NB4 (cell line): ENCODE data around the gene ANKRD11.

Experiments used
- DNase-seq: peaks from one replicate; pipeline ENCODE4 v3.0.0; 2010; ENCODE audit warnings: low read depth
- H3K4me3 ChIP-seq: one replicate; pipeline ENCODE4 v1.5.1; 2011; ENCODE audit warnings: mild to moderate bottlenecking, low read depth, low read length, moderate library complexity
- MYC ChIP-seq: IDR thresholded peaks from 2 replicates; pipeline ENCODE4 v1.6.1; 2011; ENCODE audit warnings: low read depth, low read length
- POLR2A ChIP-seq: IDR thresholded peaks from 2 replicates; pipeline ENCODE4 v1.6.1; 2011; ENCODE audit warnings: mild to moderate bottlenecking; ENCODE audit not compliant: insufficient read length; ENCODE audit errors: extremely low read depth
- TF ChIP-seq, protein P1 (sequence below): IDR thresholded peaks from 2 replicates; pipeline ENCODE4 v1.6.1; 2011; ENCODE audit warnings: low read depth, low read length
- TF ChIP-seq, protein P2 (sequence below): IDR thresholded peaks from one replicate; pipeline ENCODE4 v1.5.1; 2012; ENCODE audit warnings: low read depth, low read length

ANKRD11 gene

DNA sequence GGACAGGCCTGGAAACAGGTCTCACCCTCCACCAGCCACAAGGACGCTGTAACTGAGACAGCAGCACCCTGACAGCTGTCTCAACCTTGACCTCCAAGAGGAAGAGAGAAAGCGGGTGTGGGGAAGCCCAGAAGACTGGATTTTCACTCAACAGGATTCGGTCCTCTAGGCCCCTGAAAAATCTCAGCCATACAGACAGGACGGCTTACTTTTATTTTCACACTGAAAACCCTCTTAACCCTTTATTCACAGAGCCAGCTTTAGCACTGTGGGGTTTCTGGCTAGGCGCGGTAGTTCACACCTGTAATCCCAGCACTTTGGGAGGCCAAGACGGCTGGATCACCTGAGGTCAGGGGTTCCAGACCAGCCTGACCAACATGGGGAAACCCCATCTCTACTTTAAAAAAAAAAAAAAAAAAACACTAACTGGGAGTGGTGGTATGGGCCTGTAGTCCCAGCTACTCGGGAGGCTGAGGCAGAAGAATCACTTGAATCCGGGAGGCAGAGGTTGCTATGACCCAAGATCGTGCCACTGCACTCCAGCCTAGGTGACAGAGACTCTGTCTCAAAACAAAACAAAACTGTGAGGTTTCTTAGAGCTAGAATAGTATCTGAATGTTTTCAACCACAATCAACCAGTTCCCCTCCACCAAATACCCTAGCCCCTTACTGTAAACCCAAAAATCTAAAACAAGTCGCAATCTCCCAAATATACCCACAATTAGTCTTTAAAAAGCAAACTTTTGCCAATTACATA is 5.3 kb downstream of the ANKRD11 start:
- H3K4me3 ChIP-seq, result no peak overlapping the region
- DNase-seq, result peak; percentile 53
- TF ChIP-seq MYC, result no peak
- TF ChIP-seq, protein P1, sequence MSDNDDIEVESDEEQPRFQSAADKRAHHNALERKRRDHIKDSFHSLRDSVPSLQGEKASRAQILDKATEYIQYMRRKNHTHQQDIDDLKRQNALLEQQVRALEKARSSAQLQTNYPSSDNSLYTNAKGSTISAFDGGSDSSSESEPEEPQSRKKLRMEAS, result no peak
- TF ChIP-seq, protein P2, sequence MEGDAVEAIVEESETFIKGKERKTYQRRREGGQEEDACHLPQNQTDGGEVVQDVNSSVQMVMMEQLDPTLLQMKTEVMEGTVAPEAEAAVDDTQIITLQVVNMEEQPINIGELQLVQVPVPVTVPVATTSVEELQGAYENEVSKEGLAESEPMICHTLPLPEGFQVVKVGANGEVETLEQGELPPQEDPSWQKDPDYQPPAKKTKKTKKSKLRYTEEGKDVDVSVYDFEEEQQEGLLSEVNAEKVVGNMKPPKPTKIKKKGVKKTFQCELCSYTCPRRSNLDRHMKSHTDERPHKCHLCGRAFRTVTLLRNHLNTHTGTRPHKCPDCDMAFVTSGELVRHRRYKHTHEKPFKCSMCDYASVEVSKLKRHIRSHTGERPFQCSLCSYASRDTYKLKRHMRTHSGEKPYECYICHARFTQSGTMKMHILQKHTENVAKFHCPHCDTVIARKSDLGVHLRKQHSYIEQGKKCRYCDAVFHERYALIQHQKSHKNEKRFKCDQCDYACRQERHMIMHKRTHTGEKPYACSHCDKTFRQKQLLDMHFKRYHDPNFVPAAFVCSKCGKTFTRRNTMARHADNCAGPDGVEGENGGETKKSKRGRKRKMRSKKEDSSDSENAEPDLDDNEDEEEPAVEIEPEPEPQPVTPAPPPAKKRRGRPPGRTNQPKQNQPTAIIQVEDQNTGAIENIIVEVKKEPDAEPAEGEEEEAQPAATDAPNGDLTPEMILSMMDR, result no peak
- TF ChIP-seq POLR2A, result no peak

DNA sequence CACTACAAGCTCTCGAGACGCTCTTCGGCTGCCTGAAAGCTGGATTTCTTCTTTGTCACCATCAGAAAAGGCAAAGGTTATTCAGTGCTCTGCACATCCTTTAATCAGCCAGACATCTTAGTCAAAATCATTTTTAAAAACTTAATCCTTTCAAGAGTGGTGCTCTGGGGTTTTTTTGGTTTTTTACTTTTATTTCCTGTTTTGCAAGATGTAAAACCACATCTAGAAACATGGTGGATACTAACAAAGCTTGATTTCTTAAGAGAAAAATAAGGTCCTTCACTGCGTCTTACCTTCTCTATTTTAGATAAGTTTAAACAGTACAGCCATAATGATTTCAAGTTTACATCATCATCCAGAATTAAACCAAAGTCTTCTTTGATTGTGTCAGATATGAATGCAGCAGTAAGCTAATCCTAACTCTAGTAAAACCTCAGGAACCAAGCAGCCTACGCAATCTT is 6.3 kb downstream of the ANKRD11 start:
- peak; percentile 38 for DNase-seq
- H3K4me3 ChIP-seq, result no peak overlapping the region
- TF ChIP-seq, protein P2, result no peak
- TF ChIP-seq MYC (no peak), POLR2A (no peak)
- TF ChIP-seq, protein P1, result no peak

DNA sequence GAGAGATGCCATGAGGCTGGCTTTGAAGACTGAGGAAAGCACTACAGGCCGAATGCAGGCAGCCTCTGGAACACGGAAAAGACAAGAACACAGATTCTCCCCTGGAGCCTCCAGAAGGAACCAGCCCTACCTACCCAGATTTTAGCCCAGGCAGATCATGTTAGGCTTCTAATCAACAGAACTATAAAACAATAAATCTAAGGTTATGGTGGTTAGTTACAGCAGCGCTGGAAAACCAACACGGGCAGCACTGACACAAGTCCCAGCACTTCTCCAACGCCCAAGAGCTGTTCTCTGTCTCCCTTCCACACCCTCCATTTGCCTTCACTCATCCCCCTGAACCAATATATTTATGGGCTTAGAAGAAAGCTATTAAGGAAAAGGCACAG is 7.5 kb downstream of the ANKRD11 start:
- no peak overlapping the region for H3K4me3 ChIP-seq
- TF ChIP-seq POLR2A, result no peak
- TF ChIP-seq MYC, result no peak
- TF ChIP-seq, protein P1, result no peak
- TF ChIP-seq, protein P2, result no peak
- DNase-seq, result no peak

DNA sequence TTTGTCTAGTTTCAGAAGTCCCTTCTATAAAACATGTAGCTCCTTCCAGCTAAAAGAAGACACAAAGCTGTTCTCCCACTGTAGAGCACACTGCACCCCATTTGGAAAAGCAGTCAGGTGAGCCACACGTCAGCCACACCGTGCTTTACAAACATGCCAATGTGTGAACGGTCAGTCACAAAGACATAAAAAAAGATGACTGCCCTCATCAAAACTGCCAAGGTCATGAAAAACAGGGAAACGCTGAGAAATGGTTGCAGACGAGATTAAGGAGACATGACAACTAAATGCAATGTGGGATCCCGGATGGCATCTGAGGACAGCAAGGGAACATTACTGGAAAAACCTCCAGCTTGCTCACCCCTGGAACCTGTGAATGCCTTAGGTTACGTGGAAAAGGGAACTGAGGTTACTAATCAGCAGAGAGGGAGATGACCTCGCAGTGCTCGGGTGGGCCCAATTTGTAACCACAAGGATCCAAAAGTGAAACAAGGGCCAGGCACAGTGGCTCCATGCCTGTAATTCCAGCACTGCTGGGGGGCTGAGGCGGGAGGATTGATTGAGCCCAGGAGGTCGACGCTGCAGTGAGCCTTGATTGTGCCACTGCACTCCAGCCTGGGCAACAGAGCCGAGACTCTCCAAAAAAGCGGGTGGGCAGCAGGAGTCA is 8.1 kb downstream of the ANKRD11 start:
- TF ChIP-seq, protein P1, result no peak
- TF ChIP-seq POLR2A, result no peak
- TF ChIP-seq MYC, result no peak
- TF ChIP-seq, protein P2, result no peak
- no peak overlapping the region for H3K4me3 ChIP-seq
- DNase-seq, result no peak

DNA sequence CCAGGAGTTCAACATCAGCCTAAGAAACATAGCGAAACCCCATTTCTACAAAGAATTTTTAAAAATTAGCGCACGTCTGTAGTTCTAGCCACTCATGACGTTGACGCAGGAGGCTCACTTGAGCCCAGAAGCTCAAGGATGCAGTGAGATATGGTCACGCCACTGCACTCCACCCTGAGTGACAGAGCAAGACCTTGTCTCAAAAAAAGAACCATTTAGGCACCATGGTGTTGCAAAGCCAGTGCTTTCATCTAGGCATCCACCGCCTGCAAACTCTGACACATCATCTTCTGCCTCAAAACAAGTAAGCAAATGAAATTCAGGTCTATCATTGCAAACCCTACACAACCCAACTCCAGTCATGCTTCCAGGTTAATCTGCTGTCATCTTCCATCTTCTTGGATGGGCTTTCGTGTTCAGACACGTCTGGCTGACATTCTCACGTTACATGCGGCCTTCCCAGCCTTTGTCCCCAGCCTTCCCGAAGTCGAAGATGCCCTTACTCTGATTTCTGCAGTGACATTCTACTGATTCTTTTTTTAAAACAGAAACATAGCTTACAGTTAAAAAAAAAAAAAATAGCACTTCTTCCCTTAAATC is 8.9 kb downstream of the ANKRD11 start:
- no peak overlapping the region for H3K4me3 ChIP-seq
- DNase-seq, result no peak
- TF ChIP-seq, protein P1, result no peak
- TF ChIP-seq, protein P2, result no peak
- TF ChIP-seq MYC (no peak), POLR2A (no peak)
